ACHN (cell line): ENCODE measurements around the gene IRS2.
"Not testable (repeated sequence)": the region's sequence is repeated elsewhere in the genome, so short reads cannot be mapped to it uniquely, and the experiment has no call there.

Experiments
- DNase-seq: peaks from one replicate; pipeline ENCODE4 v3.0.0-alpha.2; 2015
- in situ Hi-C: cut with HindIII; loops from 2 replicates; pipeline ENCODE4 v1.10.0; 2017; ENCODE audit warnings: low sequenced_read_pairs, low pct_ligation_motif_present, low pct_unique_long_range_greater_than_20kb

Gene IRS2, protein sequence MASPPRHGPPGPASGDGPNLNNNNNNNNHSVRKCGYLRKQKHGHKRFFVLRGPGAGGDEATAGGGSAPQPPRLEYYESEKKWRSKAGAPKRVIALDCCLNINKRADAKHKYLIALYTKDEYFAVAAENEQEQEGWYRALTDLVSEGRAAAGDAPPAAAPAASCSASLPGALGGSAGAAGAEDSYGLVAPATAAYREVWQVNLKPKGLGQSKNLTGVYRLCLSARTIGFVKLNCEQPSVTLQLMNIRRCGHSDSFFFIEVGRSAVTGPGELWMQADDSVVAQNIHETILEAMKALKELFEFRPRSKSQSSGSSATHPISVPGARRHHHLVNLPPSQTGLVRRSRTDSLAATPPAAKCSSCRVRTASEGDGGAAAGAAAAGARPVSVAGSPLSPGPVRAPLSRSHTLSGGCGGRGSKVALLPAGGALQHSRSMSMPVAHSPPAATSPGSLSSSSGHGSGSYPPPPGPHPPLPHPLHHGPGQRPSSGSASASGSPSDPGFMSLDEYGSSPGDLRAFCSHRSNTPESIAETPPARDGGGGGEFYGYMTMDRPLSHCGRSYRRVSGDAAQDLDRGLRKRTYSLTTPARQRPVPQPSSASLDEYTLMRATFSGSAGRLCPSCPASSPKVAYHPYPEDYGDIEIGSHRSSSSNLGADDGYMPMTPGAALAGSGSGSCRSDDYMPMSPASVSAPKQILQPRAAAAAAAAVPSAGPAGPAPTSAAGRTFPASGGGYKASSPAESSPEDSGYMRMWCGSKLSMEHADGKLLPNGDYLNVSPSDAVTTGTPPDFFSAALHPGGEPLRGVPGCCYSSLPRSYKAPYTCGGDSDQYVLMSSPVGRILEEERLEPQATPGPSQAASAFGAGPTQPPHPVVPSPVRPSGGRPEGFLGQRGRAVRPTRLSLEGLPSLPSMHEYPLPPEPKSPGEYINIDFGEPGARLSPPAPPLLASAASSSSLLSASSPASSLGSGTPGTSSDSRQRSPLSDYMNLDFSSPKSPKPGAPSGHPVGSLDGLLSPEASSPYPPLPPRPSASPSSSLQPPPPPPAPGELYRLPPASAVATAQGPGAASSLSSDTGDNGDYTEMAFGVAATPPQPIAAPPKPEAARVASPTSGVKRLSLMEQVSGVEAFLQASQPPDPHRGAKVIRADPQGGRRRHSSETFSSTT (N-terminal part only)

DNA sequence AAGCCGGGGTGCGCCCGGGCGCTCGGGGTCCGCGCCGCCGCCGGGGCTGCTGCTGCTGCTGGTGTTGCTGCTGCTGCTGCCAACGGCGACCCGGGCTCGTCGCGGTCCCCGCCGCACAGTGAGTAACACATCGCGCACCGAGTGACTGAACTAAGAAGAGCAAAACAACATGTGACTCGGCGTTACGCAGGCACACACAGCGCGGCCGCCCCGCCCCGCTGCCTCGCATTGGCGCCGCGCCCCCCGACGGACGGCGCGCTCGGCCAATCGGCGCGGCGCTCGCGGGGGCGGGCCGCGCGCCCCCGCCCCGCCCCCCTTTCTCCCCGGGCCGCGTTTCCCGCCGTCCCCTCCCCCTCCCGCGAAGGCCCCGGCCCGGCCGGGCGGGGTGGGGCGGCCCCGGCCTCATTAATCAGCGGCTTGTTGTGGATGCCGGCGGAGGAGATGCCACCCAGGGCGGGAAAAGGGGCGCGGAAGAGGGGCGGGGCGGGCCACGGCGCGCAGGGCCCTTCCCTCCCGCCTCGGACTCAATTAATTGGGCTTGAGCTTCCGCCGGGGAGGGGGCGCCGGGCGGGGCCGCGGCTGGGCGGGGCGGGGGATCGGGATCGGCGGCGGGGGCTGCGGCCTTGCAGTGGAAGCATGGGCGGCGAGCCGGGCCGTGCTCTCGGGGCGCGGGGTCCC, at the start of gene IRS2:
IRS2 (minus strand) TSS at position 127 of the 678 bp plus-strand sequence. CDS start 530 bp downstream, outside the sequence.
- DNase-seq: peak; percentile 88
- in situ Hi-C loops: no loop called here

DNA sequence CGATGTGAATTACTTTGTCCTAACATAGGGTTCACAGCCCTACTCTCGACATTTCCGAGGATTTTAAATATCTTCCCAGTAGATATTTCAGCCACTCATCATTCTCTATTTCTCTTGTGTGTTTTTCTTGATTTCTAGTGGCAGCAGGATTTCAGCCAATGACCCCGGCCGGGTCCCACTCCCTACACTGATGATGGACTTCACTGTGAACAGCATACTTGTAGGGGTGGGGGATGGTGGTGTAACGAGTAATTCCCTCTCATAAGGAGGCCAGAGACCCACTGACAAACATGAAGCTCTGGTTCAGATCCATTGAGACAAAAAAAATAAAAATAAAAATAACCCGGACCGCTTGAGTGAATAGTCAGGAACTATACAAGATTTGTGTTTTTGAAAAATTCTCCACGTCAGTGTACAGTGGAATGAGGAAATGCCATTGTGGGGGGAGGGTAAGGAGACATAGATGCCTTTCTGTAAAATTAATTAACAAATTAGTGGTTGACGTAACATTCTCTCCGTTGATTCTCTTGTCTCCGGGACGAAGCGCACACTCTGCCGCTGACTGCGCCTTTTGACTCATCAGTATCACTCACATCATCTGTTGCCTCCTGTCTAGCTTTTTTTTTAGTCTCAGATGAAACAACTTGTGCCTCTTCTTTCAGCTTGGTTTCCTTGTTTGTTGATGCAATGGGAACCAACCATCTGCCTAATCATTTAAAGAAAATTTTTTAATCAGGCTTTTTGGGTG, 48.8 kb upstream of the IRS2 start:
- in situ Hi-C loops: no loop called here
- no peak for DNase-seq

DNA sequence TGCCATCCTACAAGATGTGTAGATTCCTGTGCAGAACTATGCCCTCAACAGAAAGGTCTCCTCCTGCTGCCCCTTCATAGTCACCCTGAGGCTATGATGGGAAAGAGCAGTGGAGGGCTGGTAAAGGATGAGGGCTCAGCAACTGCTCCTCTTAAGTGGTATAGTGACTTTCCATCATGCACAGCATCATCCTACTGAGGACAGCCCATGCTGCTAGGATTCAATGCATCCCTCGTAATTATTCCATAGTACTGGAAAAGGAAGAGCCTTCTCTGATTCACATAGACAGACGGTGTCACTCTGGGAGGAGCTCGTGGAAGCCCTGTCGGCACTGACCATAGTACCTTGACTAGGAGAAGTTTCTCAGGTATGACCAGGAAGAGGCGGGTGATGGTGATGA, 47.6 kb upstream of the IRS2 start:
- no peak for DNase-seq
- in situ Hi-C loops: no loop called here

DNA sequence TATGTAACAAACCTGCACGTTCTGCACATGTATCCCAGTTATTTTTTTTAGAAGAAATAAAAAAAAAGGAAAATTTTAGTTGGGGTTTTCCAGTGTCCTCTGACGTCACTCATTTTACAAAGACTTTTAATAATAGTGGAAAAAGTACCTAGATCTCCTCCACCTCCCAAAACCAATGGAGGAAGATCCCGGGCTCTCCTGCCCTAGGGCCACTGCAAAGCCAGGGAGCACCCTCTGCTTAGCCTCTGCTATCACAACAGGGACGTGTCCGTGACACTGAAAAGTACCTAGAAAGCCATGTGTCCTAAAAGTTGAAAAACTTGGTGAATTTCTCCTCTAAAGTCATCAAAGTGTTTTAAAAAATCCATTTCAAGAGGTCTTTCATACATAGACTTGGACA, 46.7 kb upstream of the IRS2 start:
- in situ Hi-C loops: no loop called here
- DNase-seq: no peak

DNA sequence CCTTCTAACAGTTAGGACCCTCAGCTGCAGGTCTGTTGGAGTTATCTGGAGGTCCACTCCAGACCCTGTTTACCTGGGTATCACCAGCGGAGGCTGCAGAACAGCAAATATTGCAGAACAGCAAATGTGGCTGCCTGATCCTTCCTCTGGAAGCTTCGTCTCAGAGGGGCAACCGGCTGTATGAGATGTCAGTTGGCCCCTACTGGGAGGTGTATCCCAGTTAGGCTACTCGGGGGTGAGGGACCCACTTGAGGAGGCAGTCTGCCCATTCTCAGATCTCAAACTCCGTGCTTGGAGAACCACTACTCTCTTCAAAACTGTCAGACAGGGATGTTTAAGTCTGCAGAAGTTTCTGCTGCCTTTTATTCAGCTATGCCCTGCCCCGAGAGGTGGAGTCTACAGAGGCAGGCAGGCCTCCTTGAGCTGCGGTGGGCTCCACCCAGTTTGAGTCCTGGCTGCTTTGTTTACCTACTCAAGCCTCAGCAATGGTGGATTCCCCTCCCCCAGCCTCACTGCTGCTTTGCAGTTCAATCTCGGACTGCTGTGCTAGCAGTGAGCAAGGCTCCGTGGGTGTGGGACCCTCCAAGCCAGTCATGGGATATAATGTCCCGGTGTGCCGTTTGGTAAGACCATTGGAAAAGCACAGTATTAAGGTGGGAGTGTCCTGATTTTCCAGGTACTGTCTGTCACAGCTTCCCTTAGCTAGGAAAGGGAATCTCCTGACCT, 42.4 kb upstream of the IRS2 start:
- DNase-seq, in situ Hi-C loops: not testable (repeated sequence)

DNA sequence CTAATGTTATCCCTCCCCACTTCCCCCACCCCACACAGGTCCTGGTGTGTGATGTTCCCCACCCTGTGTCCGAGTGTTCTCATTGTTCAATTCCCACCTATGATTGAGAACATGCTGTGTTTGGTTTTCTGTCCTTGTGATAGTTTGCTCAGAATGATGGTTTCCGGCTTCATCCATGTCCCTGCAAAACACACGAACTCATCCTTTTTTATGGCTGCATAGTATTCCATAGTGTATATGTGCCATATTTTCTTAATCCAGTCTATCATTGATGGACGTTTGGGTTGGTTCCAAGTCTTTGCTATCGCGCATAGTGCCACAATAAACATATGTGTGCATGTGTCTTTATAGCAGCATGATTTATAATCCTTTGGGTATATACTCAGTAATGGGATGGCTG, 36.8 kb upstream of the IRS2 start:
- in situ Hi-C loops: not testable (repeated sequence)

DNA sequence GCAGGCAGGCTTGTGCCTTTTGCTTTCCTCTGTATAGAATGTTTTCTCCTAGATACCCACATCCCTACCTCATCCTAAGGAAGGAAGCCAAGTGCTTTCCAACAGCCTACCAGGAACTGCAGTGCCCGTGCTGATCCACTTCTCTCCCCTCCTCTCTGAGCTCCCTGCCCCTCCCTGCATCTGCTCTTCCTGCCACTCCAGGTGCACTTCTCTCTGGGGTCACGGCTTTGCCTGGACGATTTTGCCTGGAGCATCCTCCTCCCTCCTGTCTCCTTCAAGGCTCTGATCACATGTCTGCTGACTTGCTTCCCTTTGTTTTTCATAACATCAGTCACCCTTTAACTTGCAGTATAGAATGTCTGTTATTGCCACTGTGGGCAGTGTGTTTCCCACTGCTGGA, 34.7 kb upstream of the IRS2 start:
- DNase-seq: no peak
- in situ Hi-C loops: no loop called here

More for the DNA sequence above, 36.8 kb upstream of the IRS2 start:
- DNase-seq: not testable (repeated sequence)

DNA sequence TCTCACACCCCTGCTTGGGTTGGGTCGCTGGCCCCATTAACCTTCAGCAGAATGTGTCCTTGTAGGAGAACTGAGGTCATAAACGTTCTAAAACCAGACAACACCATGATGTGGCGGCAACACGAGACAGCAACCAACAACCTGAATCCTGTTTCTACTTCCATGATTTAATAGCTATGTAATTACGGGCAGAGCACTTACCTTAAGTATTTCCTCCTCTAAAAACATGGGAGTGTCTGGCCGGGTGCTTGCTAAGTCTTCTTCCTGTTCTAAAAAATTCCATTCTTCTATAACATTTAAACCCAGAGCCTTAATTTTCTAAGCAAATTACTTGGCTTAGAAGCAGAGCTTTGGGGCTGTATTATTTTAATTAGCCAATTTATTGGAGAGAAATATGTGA, 33.5 kb upstream of the IRS2 start:
- DNase-seq: no peak
- in situ Hi-C loops: no loop called here

DNA sequence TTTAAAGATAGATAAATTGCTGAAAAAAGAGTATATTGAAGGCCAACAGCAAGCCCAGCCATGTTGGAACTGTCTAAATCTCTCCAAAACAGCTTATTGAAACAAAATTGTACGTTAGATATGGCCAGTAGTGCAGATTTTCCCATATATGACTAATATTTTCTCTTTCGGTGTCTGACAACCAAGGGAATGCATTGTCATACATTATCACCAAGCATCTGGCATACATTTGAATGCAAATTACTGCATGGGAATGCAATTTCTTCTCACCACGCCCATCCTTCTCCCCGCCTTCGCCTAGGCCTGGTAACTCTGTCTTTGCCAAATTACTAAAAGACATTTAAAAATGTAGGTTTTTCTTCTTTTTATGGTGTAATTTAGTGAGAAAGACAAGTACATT, 32.5 kb upstream of the IRS2 start:
- in situ Hi-C loops: no loop called here
- no peak for DNase-seq

DNA sequence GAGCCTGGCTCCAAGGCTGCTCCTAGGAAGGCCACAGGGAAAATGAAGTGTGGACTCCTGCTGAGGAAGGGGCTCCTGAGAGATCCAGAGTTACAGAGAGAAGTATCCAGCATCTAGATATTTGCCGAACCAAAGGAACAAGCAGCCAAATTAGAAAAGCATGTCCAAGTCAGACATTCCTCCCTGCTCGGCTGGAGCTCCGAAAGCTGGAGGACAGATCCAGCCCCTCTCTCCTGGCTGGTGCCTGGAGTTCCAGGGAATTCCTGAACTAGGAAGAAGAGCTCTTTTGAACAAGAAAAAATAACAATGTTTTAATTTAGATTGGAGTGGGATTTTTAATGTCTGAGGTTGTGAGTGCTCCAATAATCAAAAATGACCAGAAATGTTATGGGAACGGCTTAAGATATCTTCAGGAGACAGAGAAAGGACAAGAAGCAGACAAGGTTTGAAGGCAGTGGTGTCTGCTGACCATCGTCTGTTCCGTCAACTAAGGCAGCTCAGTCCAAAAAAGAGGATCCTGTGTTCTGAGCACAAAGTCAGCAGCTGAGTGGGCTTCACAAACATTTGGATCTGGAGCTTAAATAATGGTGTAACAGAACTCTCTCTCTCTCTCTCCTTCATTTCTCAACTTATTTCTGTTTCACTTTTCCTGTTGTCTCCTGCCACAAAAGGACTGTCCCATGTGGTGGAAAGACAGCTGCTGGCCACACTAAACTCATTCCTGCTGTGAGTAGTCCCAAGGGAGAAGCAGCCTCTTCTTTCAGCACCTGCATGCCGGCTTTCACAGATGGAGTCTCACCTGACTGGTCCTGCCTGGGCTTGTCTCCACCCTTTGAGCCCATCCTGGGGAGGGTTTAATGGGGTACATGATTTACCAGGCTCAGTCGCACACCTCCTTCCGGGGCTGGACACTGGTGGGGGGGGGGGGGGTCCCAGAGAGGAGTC, 31.5 kb upstream of the IRS2 start:
- in situ Hi-C loops: no loop called here
- DNase-seq: no peak

DNA sequence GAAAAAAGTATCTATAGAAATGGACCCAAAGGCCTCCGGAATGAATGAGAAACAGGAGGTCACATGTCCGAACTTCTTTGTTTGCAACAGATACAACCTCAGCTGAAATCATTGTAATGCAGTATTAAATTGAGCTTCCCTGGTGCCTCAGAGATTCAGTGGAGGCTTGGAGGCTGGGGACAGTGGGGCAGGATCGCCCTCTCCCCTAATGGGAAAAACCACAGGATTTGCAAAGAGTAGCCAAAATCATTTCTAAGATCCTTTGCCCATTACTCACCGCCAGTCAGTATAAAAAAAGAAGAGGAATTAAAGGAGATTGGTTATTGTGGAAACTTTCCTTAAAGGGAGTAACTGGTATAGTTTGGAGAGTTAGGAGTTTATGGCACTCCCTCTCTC, 30.4 kb upstream of the IRS2 start:
- in situ Hi-C loops: no loop called here
- DNase-seq: peak; percentile 17

DNA sequence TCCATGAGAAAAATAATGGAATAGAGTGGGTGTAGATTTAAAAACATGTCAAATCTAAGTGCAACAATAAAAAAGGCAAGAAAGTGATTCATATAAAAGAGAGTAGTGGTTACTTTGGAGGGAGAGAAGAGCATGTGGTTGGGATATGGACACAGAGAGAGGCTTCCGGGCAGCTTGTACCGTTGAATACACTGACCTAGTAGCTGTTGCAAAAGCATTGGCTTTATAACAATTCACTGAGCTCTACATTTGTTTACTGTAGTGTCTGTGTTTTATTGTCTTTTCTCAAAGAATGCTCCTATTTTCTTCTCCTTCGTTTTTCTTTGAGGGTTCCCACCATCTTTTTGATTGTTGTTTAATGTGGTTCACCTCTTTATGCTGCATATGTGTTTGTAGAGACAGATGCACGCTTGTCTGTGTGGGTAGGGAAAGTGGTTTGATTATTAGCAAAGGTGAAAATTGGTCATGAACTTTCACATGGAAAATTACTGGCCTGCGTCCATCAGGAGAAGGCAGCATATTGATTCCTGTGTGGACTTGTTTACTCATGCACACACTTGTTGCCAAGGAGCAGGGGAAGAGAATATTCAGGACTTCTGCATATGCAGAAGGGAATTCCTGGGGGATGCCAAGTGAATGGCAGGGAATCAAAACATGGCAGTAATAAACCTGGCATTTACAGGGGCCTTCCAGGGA, 29.9 kb upstream of the IRS2 start:
- no peak for DNase-seq

DNA sequence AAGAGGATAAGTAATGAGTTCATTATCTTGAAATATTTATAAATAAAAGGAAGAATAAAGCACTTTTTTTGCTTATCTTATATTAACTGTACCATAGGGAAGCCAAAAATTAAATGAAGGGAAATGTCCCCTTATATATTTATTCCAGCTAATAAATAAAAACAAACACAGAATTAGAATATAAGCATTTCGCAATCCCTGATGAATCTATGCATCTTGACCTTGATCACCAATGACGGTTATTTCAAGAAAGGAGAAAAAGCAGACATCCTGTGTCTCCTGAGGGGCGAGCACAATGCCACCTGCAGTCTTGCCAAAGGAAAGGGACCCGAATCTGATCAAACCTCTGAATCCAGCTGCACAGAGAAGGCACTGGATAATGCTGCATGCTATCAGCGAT, 29.3 kb upstream of the IRS2 start:
- in situ Hi-C loops: no loop called here
- no peak for DNase-seq

More for the DNA sequence above, 29.9 kb upstream of the IRS2 start:
- in situ Hi-C loops: no loop called here

DNA sequence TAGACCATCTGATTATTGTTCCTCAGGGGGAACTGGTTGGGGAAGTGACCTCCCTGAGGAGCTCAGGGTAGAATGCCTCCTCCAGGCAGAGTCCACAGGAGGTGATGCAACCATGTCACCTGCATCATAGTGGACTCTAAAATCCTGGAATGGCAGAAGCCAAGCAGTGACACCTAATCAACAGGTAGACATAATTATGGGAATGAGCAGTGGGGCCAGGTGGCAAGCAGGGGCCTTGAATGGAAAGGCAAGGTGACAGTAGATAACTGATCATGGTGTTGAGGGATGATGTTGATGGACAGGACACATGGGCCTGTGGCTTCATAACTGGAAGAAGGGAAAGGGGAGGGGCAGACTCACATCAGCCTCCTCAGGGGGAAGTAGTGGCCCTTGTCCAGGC, 27.3 kb upstream of the IRS2 start:
- no peak for DNase-seq
- in situ Hi-C loops: no loop called here

DNA sequence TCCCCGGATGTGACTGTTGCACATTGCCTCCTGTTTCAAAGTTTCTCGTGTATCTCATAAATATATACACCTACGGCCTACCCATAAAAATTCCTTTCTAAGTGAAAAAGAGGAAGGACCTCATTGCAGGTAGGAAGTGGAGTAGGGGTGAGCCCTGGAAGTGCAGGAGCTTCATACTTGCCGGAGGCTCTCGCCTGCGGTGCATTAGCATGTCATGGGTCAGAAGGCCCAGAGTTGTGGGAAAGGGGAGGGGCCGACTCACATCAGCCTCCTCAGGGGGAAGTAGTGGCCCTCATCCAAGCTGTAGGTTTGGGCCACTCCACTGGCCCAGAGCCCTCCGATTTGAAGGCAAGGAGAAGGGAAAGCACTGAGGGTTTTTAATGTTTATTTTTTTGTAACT, 26.0 kb upstream of the IRS2 start:
- no peak for DNase-seq
- in situ Hi-C loops: no loop called here
